GM23338 (cell line): Measurements from ENCODE around the gene ANKS1B. TPM values are rescaled to one million over a fixed set of nuclear protein-coding genes. Genes with fewer than 3 reads are reported as not detected.

Experiments
- ATAC-seq: fragments of 200-7000 bp; cut with Tn5 transposase; 3 replicates; pipeline ENCODE4 v1.9.1; 2020
- DNase-seq: peaks from one replicate; pipeline ENCODE4 v3.0.0-alpha.2; 2015; ENCODE audit warnings: low spot score
- H2AFZ ChIP-seq: fragments of 200-600 bp; sonication (generic); 2 replicates; pipeline ENCODE4 v1.8.0; 2016; ENCODE audit warnings: antibody characterized with exemption, mild to moderate bottlenecking, moderate library complexity
- H3F3A ChIP-seq: fragments of 200-600 bp; sonication (generic); replicated peaks from 2 replicates; pipeline ENCODE4 v1.8.0; 2017; ENCODE audit warnings: antibody characterized with exemption, mixed run types, low read depth
- H3K27ac ChIP-seq: fragments of 200-600 bp; sonication (generic); 2 replicates; pipeline ENCODE4 v1.6.1; 2016; ENCODE audit warnings: low read depth
- H3K27me3 ChIP-seq: fragments of 200-600 bp; sonication (generic); 2 replicates; pipeline ENCODE4 v1.8.0; 2016; ENCODE audit warnings: mild to moderate bottlenecking, mixed run types, moderate library complexity; ENCODE audit not compliant: insufficient read depth
- H3K36me3 ChIP-seq: fragments of 200-600 bp; sonication (generic); 2 replicates; pipeline ENCODE4 v1.8.0; 2016; ENCODE audit warnings: mild to moderate bottlenecking; ENCODE audit not compliant: insufficient read depth
- H3K4me1 ChIP-seq: fragments of 200-600 bp; sonication (generic); 2 replicates; pipeline ENCODE4 v1.8.0; 2016; ENCODE audit warnings: mild to moderate bottlenecking, moderate library complexity; ENCODE audit not compliant: insufficient read depth
- H3K4me2 ChIP-seq: fragments of 200-600 bp; sonication (generic); 2 replicates; pipeline ENCODE4 v1.7.1; 2017; ENCODE audit warnings: mixed run types
- H3K4me3 ChIP-seq: fragments of 200-600 bp; sonication (generic); 2 replicates; pipeline ENCODE4 v1.6.1; 2016; ENCODE audit warnings: mixed run types
- H3K79me2 ChIP-seq: fragments of 200-600 bp; sonication (generic); replicated peaks from 2 replicates; pipeline ENCODE4 v1.8.0; 2017; ENCODE audit warnings: mild to moderate bottlenecking; ENCODE audit not compliant: insufficient read depth
- H3K9me2 ChIP-seq: fragments of 200-600 bp; sonication (generic); 2 replicates; pipeline ENCODE4 v1.8.0; 2017; ENCODE audit not compliant: insufficient read depth
- H4K20me1 ChIP-seq: fragments of 200-600 bp; sonication (generic); replicated peaks from 2 replicates; pipeline ENCODE4 v1.8.0; 2017; ENCODE audit warnings: mild to moderate bottlenecking; ENCODE audit not compliant: insufficient read depth
- H3K27ac Mint-ChIP-seq: 2 replicates; pipeline ENCODE4 v1.8.0; 2020; ENCODE audit warnings: inconsistent platforms, mild to moderate bottlenecking, moderate library complexity, mixed read lengths
- H3K27me3 Mint-ChIP-seq: 3 replicates; pipeline ENCODE4 v1.8.0; 2022; ENCODE audit warnings: low read depth, mild to moderate bottlenecking, moderate library complexity, mixed read lengths, inconsistent platforms; ENCODE audit not compliant: insufficient read depth, poor library complexity
- H3K36me3 Mint-ChIP-seq: 3 replicates; pipeline ENCODE4 v1.8.0; 2021; ENCODE audit warnings: low read depth, mild to moderate bottlenecking, inconsistent platforms, moderate library complexity, mixed read lengths
- H3K4me1 Mint-ChIP-seq: 3 replicates; pipeline ENCODE4 v1.8.0; 2020; ENCODE audit warnings: mild to moderate bottlenecking, inconsistent platforms, mixed read lengths
- H3K4me3 Mint-ChIP-seq: 3 replicates; pipeline ENCODE4 v1.8.0; 2021; ENCODE audit warnings: moderate library complexity, mild to moderate bottlenecking, inconsistent platforms, mixed read lengths
- H3K9me3 Mint-ChIP-seq: 3 replicates; pipeline ENCODE4 v1.8.0; 2020; ENCODE audit warnings: moderate library complexity, mild to moderate bottlenecking, inconsistent platforms, mixed read lengths
- EZH2 ChIP-seq: fragments of 200-600 bp; sonication (generic); IDR thresholded peaks from one replicate; pipeline ENCODE4 v1.8.0; 2017; ENCODE audit warnings: antibody characterized with exemption, mild to moderate bottlenecking, low read depth; ENCODE audit not compliant: unreplicated experiment
- EZH2phosphoT487 ChIP-seq: fragments of 200-600 bp; sonication (generic); IDR thresholded peaks from one replicate; pipeline ENCODE4 v1.8.1; 2018; ENCODE audit warnings: antibody characterized with exemption; ENCODE audit not compliant: unreplicated experiment
- NANOG ChIP-seq: IDR thresholded peaks from 2 replicates; pipeline ENCODE4 v1.6.1; 2016; ENCODE audit warnings: antibody characterized with exemption, borderline replicate concordance
- ZNF114 ChIP-seq: fragments of 250-450 bp; sonication (Bioruptor Pico); IDR thresholded peaks from 2 replicates; pipeline ENCODE4 v1.5.0; 2020; ENCODE audit warnings: mild to moderate bottlenecking, moderate library complexity
- ZNF331 ChIP-seq: fragments of 250-450 bp; sonication (Bioruptor Pico); IDR thresholded peaks from 2 replicates; pipeline ENCODE4 v1.5.0; 2020; ENCODE audit warnings: low read depth, mild to moderate bottlenecking, moderate library complexity
- polyA plus RNA-seq: library from polyadenylated mRNA; unstranded; fragments of >200 nt; fragmentation: Nextera tagmentation; extraction: Ambion mirVana; gene quantifications from 2 replicates; pipeline ENCODE4 v1.2.1, GENCODE V29; 2016
- total RNA-seq: library from RNA; depleted of rRNA; stranded (reverse); fragments of >200 nt; shearing (Covaris generic); gene quantifications from 2 replicates; pipeline ENCODE4 v1.2.3, GENCODE V29; 2014
- TF ChIP-seq, protein P1 (sequence below): fragments of 250-450 bp; sonication (Bioruptor Pico); IDR thresholded peaks from 2 replicates; pipeline ENCODE4 v1.5.0; 2020; ENCODE audit warnings: mild to moderate bottlenecking, moderate library complexity
- TF ChIP-seq, protein P2 (sequence below), 2 experiments: fragments of 200-600 bp in 1 of 2; sonication (generic) in 1 of 2; conservative IDR thresholded peaks; 2 replicates each; pipeline versions ENCODE4 v1.5.1 to v1.6.1; 2016 to 2017; ENCODE audit warnings: antibody characterized with exemption in 2 of 2, low read depth in 2 of 2, mild to moderate bottlenecking in 2 of 2, moderate library complexity in 1 of 2

Gene ANKS1B
- total and polyA plus RNA-seq, 2 experiments from 2014 or later: 4.3 to 5.8 TPM

DNA sequence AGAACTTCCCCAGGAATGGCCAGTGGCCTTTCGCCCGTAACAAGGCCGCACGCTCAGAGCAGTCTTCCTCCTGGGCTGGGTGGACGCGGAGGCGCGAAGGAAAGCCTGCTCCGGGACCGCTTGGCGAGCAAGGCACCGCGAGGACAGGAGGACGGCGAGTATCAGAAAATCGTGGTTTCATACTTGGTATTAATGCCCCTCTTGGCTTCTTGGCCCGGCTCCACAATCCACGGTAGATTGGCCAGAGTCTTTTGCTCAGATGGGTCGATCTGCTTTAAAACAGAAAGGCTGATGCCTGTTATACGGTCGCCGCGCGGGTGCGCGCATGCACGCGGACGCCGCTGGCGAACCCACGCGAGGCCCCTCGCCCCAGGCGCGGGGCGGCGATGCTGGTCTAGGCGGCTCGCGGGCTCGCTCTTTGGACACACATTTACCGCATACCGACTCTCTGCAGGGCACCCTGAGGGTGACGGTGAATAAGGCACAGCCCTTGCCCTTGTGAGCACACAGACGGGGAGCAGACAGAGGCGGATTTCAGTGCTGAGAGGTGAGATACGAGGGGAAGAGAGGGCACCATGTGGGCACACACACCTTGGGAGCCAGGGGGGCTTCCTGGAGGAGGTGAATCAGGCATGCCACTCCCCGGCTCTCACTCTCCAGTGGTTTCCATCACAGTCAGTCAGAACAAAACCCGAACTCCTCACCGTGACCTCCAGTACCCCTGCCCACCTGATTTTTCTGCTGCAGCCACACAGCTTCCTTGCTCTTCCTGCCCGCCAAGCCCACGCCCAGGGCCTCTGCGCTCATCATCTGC lies 1239.0 kb downstream of the ANKS1B start (continued):
- no peak for TF ChIP-seq NANOG
- no peak for TF ChIP-seq EZH2
- TF ChIP-seq, protein P1, sequence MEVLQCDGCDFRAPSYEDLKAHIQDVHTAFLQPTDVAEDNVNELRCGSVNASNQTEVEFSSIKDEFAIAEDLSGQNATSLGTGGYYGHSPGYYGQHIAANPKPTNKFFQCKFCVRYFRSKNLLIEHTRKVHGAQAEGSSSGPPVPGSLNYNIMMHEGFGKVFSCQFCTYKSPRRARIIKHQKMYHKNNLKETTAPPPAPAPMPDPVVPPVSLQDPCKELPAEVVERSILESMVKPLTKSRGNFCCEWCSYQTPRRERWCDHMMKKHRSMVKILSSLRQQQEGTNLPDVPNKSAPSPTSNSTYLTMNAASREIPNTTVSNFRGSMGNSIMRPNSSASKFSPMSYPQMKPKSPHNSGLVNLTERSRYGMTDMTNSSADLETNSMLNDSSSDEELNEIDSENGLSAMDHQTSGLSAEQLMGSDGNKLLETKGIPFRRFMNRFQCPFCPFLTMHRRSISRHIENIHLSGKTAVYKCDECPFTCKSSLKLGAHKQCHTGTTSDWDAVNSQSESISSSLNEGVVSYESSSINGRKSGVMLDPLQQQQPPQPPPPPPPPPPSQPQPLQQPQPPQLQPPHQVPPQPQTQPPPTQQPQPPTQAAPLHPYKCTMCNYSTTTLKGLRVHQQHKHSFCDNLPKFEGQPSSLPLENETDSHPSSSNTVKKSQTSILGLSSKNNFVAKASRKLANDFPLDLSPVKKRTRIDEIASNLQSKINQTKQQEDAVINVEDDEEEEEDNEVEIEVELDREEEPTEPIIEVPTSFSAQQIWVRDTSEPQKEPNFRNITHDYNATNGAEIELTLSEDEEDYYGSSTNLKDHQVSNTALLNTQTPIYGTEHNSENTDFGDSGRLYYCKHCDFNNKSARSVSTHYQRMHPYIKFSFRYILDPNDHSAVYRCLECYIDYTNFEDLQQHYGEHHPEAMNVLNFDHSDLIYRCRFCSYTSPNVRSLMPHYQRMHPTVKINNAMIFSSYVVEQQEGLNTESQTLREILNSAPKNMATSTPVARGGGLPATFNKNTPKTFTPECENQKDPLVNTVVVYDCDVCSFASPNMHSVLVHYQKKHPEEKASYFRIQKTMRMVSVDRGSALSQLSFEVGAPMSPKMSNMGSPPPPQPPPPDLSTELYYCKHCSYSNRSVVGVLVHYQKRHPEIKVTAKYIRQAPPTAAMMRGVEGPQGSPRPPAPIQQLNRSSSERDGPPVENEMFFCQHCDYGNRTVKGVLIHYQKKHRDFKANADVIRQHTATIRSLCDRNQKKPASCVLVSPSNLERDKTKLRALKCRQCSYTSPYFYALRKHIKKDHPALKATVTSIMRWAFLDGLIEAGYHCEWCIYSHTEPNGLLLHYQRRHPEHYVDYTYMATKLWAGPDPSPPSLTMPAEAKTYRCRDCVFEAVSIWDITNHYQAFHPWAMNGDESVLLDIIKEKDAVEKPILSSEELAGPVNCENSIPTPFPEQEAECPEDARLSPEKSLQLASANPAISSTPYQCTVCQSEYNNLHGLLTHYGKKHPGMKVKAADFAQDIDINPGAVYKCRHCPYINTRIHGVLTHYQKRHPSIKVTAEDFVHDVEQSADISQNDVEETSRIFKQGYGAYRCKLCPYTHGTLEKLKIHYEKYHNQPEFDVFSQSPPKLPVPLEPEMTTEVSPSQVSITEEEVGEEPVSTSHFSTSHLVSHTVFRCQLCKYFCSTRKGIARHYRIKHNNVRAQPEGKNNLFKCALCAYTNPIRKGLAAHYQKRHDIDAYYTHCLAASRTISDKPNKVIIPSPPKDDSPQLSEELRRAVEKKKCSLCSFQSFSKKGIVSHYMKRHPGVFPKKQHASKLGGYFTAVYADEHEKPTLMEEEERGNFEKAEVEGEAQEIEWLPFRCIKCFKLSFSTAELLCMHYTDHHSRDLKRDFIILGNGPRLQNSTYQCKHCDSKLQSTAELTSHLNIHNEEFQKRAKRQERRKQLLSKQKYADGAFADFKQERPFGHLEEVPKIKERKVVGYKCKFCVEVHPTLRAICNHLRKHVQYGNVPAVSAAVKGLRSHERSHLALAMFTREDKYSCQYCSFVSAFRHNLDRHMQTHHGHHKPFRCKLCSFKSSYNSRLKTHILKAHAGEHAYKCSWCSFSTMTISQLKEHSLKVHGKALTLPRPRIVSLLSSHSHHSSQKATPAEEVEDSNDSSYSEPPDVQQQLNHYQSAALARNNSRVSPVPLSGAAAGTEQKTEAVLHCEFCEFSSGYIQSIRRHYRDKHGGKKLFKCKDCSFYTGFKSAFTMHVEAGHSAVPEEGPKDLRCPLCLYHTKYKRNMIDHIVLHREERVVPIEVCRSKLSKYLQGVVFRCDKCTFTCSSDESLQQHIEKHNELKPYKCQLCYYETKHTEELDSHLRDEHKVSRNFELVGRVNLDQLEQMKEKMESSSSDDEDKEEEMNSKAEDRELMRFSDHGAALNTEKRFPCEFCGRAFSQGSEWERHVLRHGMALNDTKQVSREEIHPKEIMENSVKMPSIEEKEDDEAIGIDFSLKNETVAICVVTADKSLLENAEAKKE (CRISPR knock-in tag): no peak

DNA sequence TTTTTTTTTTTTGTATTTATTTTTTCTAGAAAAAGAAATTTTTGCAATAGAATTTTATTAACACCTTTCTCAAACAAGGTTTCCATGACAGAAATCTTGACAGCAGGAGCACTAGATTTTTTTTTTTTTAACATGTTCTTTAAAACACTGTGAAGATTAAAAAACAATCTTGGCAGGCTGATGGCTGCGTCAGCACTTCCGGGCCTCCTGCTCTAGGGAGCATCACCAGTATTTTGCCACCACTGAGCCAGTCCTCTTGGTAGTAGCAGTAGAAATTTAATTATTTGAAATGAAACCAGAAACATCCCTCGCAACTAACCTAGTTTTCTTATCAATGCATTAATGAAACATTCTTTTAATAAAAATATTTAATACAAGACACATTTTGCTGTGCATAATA lies 1240.1 kb downstream of the ANKS1B start:
- no peak for DNase-seq
- no peak overlapping the region for H3K27ac Mint-ChIP-seq
- ATAC-seq: no peak
- TF ChIP-seq EZH2phosphoT487: no peak
- TF ChIP-seq EZH2: no peak
- TF ChIP-seq, protein P2, sequence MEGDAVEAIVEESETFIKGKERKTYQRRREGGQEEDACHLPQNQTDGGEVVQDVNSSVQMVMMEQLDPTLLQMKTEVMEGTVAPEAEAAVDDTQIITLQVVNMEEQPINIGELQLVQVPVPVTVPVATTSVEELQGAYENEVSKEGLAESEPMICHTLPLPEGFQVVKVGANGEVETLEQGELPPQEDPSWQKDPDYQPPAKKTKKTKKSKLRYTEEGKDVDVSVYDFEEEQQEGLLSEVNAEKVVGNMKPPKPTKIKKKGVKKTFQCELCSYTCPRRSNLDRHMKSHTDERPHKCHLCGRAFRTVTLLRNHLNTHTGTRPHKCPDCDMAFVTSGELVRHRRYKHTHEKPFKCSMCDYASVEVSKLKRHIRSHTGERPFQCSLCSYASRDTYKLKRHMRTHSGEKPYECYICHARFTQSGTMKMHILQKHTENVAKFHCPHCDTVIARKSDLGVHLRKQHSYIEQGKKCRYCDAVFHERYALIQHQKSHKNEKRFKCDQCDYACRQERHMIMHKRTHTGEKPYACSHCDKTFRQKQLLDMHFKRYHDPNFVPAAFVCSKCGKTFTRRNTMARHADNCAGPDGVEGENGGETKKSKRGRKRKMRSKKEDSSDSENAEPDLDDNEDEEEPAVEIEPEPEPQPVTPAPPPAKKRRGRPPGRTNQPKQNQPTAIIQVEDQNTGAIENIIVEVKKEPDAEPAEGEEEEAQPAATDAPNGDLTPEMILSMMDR (conservative IDR thresholded peaks at IDR 0.05; ENCODE audit: low read depth in 2 of 2): no peak
- TF ChIP-seq ZNF331: no peak
- no peak for TF ChIP-seq ZNF114 (CRISPR knock-in tag)

More for the DNA sequence above, 1240.1 kb downstream of the ANKS1B start:
- Histone ChIP-seq H3K36me3 (no peaks in the 10 kb centered on the region), H3K27ac (no peak overlapping the region), H3K4me1 (peaks cover 25% of the 10 kb centered on the region), H3K79me2 (no peaks in the 10 kb centered on the region), H3K9me2 (no peaks in the 10 kb centered on the region), H4K20me1 (no peaks in the 10 kb centered on the region), H3K27me3 (peaks cover 27% of the 10 kb centered on the region), H3K4me3 (no peak overlapping the region), H3F3A (no peaks in the 10 kb centered on the region), H3K4me2 (peak overlapping the region; percentile 94; the same call in 1 of the 2 replicates), H2AFZ (no peak overlapping the region)
- Mint-ChIP-seq H3K9me3 (no peaks in the 10 kb centered on the region), H3K4me3 (0 out of 3 replicates have a peak overlapping the region, but pooled peaks have one; percentile 6), H3K4me1 (peaks cover 25% of the 10 kb centered on the region), H3K27me3 (peaks cover 22% of the 10 kb centered on the region), H3K36me3 (no peaks in the 10 kb centered on the region)
